T-helper 9 cell (primary cell): Measurements from ENCODE around the gene RNF169.
"Not testable (repeated sequence)": the region's sequence is repeated elsewhere in the genome, so short reads cannot be mapped to it uniquely, and the experiment has no call there.

ENCODE experiments used
- DNase-seq: peaks from one replicate; pipeline ENCODE4 v3.0.0-alpha.2; 2020

The RNF169 gene

DNA sequence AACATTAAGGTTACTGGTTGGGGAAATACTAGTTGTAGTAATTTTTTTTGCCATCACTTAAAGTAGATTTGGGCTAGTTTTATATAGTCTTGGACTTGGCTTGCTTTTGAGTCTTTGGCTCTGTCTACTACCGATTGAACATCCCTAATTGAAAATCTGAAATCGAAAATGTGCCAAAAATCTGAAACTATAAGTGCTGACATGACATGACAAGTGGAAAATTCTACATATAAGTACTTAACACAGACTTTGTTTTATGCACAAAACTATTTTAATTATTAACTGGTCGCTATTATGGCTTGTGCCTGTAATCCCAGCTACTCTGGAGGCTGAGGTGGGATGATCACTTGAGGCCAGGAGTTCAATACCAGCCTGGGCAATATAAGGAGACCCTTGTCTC is 22.5 kb downstream of the RNF169 start:
- DNase-seq: no peak

- DNase-seq: no peak
Measured at GRCh38 chr11:74773476-74773875, 24.8 kb downstream of the RNF169 start.

DNA sequence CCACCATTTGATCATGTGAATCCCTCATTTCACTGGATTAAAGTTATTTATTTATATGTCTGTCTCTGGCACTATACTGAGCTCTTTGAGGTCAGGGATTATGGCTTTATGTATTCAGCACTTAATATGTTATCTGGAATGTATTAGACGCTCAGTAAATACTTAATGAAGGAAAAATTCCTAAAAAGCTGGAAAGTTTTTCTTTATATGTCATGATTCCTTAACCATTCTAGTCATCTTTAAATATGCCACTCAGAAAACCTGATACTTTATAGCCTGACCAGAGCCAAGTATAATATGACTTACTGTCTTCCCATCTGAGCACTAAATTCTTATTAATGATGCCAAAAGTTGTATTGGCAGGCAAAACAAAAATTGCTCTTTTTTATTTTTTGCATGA is 27.1 kb downstream of the RNF169 start:
- DNase-seq: no peak

GRCh38 chr11:74776546-74776945 is 27.9 kb downstream of the RNF169 start:
- no peak for DNase-seq

GRCh38 chr11:74777038-74777437 is 28.4 kb downstream of the RNF169 start:
- no peak for DNase-seq

GRCh38 chr11:74777877-74778276 is 29.2 kb downstream of the RNF169 start:
- no peak for DNase-seq

DNA sequence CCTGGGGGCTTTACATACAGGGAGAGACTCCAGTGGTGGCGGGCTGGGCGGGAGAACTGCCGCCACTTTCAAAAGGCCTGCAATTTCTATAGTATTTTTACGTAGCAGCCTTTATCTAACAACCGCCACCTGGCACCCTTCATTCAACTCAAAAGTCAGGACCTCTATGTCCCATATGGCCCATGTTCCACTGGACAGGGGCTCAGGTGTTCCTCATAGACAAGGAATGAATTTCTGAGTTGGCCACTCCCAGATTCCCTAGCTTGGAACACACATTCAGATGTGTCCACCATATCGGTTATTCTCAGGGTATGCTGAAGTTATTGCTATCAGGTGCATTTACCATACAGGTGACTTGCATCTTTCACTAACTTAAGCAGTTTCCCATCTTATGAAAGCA is 29.9 kb downstream of the RNF169 start:
- DNase-seq: no peak

GRCh38 chr11:74780248-74781005 is 31.8 kb downstream of the RNF169 start:
- DNase-seq: no peak

DNA sequence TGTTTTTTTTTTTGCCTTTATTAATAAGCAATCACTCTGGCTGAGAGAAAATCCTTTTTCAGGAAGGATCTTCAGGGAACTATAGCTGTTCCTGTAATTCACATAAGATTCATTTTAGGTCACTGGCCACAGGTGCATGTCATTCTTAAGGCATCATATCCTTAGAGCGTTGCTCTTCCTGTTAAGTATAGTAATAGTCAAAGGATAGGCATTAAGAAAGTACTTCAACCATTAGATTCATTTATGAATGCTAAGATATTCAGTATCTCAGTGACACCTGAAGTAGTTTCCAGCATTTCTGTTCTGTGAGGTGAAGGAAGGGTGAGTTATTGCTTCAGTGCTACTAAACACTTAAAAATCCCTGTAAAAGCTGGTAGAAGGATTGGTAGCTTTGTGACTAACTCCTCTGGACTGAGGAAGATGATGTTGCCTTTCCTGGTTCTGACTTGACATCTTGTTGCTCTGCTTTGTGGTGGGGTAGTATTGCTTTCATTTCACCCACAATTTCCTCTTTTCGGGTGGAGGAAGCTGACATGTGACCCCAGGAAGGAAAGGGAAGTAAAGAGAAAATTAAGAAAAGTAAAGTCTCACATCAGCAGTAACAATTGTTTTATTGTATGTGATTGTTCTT is 34.7 kb downstream of the RNF169 start:
- DNase-seq: no peak

DNA sequence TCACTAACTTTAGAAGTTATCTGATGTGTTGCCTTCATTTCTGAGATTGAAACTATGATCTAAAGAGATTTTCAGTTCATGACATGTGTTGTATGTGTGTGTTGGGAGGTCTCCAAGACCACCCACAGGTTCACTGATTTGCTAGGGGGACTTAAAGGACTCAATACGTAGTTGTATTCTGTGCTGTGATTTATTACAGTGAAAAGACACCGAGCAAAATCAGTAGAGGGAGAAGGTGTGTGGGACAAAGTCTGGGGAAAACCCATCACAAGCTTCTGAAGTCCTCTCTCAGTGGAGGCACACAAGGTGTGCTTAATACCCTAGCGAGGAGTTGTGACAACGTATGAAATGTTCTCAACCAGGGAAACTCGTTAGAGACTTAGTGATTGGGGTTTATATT is 35.6 kb downstream of the RNF169 start:
- DNase-seq: no peak

DNA sequence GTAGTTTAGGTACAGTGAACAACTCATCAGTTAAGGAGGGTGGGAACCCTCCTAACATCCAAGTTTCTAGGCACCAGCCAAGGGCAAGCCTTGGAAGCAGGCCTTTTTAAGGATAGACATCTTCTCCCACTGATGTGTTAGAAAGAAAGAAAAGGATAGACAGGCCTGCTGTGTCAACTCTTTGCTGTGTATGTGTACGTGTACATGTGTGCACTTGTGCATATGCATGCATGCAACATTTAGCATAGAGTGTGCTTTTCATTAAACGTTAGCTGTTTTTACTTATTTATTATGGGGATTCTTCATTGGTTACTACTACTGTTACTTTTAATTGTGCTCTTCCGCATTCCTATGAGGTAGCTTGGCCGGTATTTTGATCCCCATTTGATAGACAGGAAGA is 36.1 kb downstream of the RNF169 start:
- no peak for DNase-seq

DNA sequence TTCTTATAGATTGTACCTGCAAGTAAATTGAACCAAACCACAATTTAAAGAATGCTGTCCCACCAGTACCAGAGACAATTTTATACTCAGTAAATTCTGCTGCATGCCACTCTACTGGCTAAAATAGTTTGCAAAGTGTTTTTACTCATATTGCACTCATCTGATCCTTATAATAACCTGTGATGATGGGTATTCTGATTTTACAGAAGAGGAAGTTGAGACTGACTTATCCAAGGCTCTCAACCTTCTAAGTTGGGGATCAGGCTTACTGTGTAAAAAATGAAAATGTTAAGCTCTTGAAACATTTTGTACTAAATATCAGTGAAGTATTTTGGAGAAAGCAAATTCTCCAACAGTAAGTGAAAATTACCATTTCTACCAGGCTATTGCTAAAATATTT is 37.9 kb downstream of the RNF169 start:
- no peak for DNase-seq

DNA sequence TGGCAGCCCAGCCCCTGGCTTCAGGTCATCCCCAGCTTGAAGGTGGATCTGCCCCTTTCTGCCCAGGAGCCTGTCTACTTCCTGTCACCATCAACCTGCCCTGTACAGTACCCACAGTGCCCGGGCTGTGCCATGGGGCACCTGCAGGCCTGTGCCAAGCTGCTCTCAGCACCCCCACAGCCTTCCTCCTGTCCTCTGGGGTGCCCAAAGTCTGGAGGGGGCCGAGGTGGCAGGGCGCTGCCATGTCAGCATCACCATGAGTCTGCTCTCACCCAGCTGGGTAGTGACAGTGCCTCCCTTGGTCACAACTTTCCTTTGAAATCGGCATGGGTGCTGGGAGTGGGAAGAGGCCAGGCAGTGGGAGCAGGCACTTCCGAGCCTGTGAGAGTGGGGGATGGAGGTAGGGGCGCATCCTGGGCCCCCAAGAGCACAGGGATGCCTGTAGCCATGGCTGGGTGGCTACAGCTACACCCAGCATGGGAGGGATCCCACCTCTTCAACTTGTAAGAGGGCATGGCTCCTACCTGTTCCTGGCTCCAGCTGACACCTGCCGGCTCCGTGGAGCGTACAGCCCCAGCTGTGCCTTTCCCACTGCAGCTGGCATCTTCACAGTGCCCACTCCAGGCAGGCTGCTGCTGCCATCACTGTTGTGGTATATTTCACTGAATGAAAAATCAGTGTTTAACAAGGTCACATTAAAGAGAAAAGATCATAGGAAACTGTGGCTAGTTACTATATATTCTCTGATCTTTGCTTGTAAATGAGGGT is 42.9 kb downstream of the RNF169 start:
- DNase-seq: no peak

DNA sequence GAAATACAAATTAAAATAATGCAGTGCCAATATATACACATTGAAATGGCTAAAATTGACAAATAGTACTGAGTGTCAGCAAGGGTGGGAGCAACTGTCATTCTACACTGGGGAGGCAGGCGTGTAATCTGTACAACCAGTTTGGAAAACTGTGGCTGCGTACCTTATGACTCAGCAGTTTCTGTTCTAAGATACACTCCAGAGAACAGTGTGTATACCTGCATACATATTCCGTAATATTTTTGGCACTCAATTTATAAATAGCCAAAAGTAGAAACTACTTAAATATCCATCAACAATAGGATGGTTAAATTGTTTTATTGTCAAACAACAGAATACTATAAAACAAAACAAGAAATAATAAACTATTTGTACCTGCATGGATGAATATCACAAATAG is 57.6 kb downstream of the RNF169 start:
- no peak for DNase-seq

DNA sequence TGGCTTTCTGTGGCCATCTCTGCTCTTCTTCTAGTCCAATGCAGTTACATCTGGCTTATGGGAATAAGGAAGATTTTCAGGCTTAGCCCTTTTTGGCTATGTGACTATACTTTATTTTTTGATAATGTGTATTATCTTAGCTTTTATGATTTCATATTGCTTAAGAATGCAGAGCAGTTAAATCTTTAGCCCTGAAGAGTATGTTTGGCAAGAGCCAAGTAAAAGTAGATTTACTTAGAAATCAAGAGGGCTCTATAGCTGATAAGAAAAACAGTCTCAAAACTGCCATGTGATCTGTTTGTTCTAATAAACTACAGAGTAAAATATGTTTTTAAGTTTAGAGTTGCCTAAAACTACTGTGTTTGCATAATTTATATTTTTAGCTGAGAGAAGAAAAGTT is 61.2 kb downstream of the RNF169 start:
- no peak for DNase-seq

- DNase-seq: no peak
Measured at GRCh38 chr11:74815966-74816365, 67.3 kb downstream of the RNF169 start.

GRCh38 chr11:74816664-74817063 is 68.0 kb downstream of the RNF169 start:
- no peak for DNase-seq

DNA sequence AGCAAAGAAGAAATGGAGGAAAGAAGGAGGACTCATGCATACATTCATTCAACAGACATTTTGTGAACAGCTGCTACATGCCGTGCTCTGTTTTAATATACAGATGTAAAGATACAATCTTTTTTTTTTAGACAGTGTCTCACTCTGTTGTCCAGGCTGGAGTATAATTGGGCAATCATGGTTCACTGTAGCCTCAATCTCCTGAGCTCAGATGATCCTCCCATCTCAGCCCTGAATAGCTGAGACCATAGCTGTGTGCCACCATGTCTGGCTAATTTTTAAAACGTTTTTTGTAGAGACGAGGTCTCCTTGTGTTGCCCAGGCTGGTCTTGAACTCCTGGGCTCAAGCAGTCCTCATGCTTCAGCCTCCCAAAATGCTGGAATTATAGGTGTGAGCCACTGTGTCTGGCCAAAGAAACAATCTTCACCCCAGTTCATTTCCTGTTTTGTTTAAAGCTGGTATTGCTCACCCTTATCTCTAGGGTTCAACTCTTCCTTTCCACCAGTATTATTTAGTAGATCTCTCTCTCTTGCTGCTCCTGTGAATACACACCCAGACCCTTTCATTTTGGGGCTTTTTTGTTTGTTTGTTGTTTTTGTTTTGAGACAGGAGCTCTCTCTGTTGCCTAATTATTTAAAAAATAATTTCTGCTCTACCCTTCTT is 69.8 kb downstream of the RNF169 start:
- no peak for DNase-seq

- DNase-seq: no peak
Measured at GRCh38 chr11:74819400-74819799, 70.8 kb downstream of the RNF169 start.

DNA sequence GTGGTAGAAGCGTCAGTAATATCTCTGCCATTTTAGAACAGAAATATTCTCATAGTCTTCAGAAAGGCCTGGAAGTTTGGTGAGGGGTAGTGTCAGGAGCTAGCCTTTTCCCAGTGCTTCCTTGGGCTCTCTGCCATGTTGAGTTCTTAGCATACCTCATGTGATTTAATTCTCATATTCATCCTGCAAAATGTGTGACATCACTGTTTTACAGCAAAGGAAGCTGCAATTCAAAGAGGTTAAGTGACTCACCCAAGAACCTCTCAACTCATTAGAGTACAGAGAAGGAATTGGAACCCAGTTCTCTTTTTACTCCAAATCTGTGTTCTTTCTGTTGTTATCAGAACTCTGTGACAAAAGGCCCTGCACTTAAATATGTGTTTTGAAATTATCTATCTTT is 72.1 kb downstream of the RNF169 start:
- no peak for DNase-seq

- no peak for DNase-seq
Measured at GRCh38 chr11:74822170-74822569, 73.5 kb downstream of the RNF169 start.

- DNase-seq: no peak
Measured at GRCh38 chr11:74824285-74824982, 75.8 kb downstream of the RNF169 start.

- DNase-seq: not testable (repeated sequence)
Measured at GRCh38 chr11:74825596-74825995, 76.9 kb downstream of the RNF169 start.
